ENCODE results near the gene ASGR2.

GRCh38 chr17:7056386-7056785, 58.2 kb downstream of the ASGR2 start:
- TF ChIP-seq POLR2A (IDR thresholded peaks at IDR 0.05) = no peak
- TF ChIP-seq CTCF (IDR thresholded peaks at IDR 0.05) = no peak
- no peak for TF ChIP-seq POLR2AphosphoS5 (IDR thresholded peaks at IDR 0.05)

All from transverse colon (tissue), 4 donors.